Chondrocyte (in vitro differentiated cells): ENCODE data around the gene OTOR. TPM values are rescaled to one million over a fixed set of nuclear protein-coding genes. Genes with fewer than 3 reads are reported as not detected.
A peak's percentile ranks its signal among the peaks of the same experiment; 100 is the strongest.

Experiments
- DNase-seq: peaks from one replicate; pipeline ENCODE4 v3.0.0; 2021; ENCODE audit warnings: mixed read lengths, low spot score
- H3K27ac Mint-ChIP-seq: one replicate; pipeline ENCODE4 v1.8.0; 2021; ENCODE audit warnings: mild to moderate bottlenecking, moderate library complexity, mixed read lengths; ENCODE audit not compliant: unreplicated experiment
- H3K27me3 Mint-ChIP-seq: 2 replicates; pipeline ENCODE4 v1.8.0; 2021; ENCODE audit warnings: low read depth, mixed read lengths
- H3K36me3 Mint-ChIP-seq: 2 replicates; pipeline ENCODE4 v1.8.0; 2021; ENCODE audit warnings: low read depth, mixed read lengths
- H3K4me1 Mint-ChIP-seq: 2 replicates; pipeline ENCODE4 v1.8.0; 2021; ENCODE audit warnings: low read depth, mild to moderate bottlenecking, mixed read lengths
- H3K4me3 Mint-ChIP-seq: one replicate; pipeline ENCODE4 v1.8.0; 2021; ENCODE audit warnings: mild to moderate bottlenecking, moderate library complexity, mixed read lengths; ENCODE audit not compliant: unreplicated experiment
- H3K9me3 Mint-ChIP-seq: 2 replicates; pipeline ENCODE4 v1.8.0; 2021; ENCODE audit warnings: low read depth, mixed read lengths
- total RNA-seq: library from RNA; stranded (reverse); gene quantifications from 3 replicates; pipeline ENCODE4 v1.2.1, GENCODE V29; 2021
- TF ChIP-seq, protein P1 (sequence below): fragments of 200-600 bp; sonication (generic); IDR thresholded peaks from 2 replicates; pipeline ENCODE4 v1.5.0; 2021; ENCODE audit warnings: antibody characterized with exemption, mild to moderate bottlenecking, moderate library complexity

Gene OTOR
- total RNA-seq, 1 donor from 2014 or later = not detected

- DNase-seq = no peak
Observed at GRCh38 chr20:16771213-16771612, 23.1 kb downstream of the OTOR start.

DNA sequence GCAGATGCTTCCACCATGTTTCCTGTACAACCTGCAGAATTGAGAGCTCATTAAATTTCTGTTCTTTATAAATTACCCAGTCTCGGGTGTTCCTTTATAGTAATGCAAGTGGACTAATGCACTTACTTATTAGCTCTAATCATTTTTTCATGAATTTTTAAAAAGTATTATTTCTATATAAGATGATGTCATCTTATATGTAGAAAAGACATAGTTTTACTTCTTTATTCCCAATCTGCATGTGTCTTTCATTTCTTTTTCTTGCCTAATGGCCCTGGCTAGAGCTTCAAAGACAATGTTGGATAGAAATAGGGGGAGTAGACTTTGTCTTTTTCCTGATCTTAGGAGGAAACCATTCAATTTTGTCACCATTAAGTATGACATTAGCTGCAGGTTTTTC lies 27.8 kb downstream of the OTOR start:
- Mint-ChIP-seq H3K27me3 (peaks cover 8% of the 10 kb centered on the region), H3K4me3 (no peak overlapping the region), H3K4me1 (peaks cover 5% of the 10 kb centered on the region), H3K27ac (no peak overlapping the region), H3K9me3 (peaks cover 15% of the 10 kb centered on the region), H3K36me3 (no peaks in the 10 kb centered on the region)
- TF ChIP-seq, protein P1, sequence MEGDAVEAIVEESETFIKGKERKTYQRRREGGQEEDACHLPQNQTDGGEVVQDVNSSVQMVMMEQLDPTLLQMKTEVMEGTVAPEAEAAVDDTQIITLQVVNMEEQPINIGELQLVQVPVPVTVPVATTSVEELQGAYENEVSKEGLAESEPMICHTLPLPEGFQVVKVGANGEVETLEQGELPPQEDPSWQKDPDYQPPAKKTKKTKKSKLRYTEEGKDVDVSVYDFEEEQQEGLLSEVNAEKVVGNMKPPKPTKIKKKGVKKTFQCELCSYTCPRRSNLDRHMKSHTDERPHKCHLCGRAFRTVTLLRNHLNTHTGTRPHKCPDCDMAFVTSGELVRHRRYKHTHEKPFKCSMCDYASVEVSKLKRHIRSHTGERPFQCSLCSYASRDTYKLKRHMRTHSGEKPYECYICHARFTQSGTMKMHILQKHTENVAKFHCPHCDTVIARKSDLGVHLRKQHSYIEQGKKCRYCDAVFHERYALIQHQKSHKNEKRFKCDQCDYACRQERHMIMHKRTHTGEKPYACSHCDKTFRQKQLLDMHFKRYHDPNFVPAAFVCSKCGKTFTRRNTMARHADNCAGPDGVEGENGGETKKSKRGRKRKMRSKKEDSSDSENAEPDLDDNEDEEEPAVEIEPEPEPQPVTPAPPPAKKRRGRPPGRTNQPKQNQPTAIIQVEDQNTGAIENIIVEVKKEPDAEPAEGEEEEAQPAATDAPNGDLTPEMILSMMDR = no peak
- DNase-seq = no peak

More at GRCh38 chr20:16771213-16771612, 23.1 kb downstream of the OTOR start:
- H3K36me3 Mint-ChIP-seq = peaks cover 2% of the 10 kb centered on the region
- no peak overlapping the region for H3K4me3 Mint-ChIP-seq
- TF ChIP-seq, protein P1 = peak; percentile 14
- H3K9me3 Mint-ChIP-seq = peaks cover 12% of the 10 kb centered on the region
- H3K27ac Mint-ChIP-seq = no peak overlapping the region
- H3K27me3 Mint-ChIP-seq = peaks cover 10% of the 10 kb centered on the region
- H3K4me1 Mint-ChIP-seq = peaks cover 5% of the 10 kb centered on the region

DNA sequence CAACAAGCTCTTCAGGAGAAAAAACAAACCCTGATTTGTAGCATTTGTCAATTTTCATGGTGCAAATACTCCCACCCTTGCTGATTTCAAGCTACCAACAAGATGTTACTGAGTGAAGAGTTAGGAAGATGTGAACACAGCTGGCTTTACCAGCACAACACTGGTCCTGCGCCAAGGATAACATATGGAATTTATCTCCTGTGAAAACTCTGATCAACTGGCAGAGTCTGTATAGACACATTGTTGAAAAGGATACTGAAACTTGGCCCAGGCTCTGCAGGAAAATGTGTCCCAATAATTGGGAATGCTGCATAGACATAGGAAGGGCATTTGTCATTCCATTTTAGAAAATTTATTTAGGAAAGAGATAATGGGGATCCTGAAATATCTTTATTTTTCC lies 29.0 kb downstream of the OTOR start:
- Mint-ChIP-seq H3K4me3 (no peak overlapping the region), H3K9me3 (peaks cover 15% of the 10 kb centered on the region), H3K36me3 (no peaks in the 10 kb centered on the region), H3K27me3 (peaks cover 8% of the 10 kb centered on the region), H3K27ac (no peak overlapping the region), H3K4me1 (no peaks in the 10 kb centered on the region)
- DNase-seq = no peak
- TF ChIP-seq, protein P1 = no peak

DNA sequence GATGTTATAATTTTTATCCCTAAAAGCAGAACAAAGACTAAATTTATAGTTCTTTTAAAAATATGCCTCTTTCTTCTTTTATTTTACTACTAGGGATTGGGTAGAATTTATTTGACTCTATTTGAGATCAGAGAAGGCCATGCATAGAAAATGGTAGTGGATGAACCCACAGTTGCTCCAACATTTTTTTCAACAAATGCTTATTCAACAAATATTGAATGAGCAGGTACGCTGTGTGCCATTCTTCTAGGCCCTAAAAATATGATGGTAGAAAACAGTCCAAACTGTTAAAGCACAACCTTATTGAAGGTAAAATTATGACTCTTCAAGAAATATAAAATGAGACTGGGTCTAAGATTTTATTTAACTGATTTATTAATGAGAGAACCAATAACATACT lies 30.0 kb downstream of the OTOR start:
- Mint-ChIP-seq H3K27ac (no peak overlapping the region), H3K4me1 (no peaks in the 10 kb centered on the region), H3K36me3 (no peaks in the 10 kb centered on the region), H3K27me3 (peaks cover 8% of the 10 kb centered on the region), H3K4me3 (no peak overlapping the region), H3K9me3 (peaks cover 19% of the 10 kb centered on the region)
- no peak for DNase-seq
- TF ChIP-seq, protein P1 = no peak

DNA sequence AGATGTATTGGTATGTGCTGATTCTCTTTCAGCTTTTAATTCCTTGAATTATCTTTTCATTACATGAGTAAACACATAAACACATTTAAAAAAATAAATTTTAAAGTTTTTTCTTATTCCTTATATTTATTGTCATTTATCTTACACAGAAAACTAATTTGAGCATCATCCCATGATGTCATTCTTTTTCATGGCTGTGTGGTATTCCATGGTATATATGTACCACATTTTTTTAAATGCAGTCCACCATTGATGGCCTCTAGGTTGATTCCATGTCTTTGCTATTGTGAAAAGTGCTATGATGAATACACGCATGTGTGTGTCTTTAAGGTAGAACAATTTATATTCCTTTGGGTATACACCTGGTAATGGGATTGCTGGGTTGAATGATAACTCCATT lies 33.3 kb downstream of the OTOR start:
- no peak overlapping the region for H3K4me3 Mint-ChIP-seq
- H3K4me1 Mint-ChIP-seq = peaks cover 9% of the 10 kb centered on the region
- H3K36me3 Mint-ChIP-seq = no peaks in the 10 kb centered on the region
- peaks cover 13% of the 10 kb centered on the region for H3K9me3 Mint-ChIP-seq
- no peak overlapping the region for H3K27ac Mint-ChIP-seq
- H3K27me3 Mint-ChIP-seq = peaks cover 6% of the 10 kb centered on the region
- DNase-seq = no peak
- TF ChIP-seq, protein P1 = no peak
